GM19455 (cell line): ENCODE measurements around the gene RBM34.
A peak's percentile ranks its signal among the peaks of the same experiment; 100 is the strongest.

Experiments used
- ATAC-seq: cut with Tn5 transposase; IDR thresholded peaks from one replicate; pipeline ENCODE4 v1.9.1; 2021; ENCODE audit not compliant: unreplicated experiment

RBM34 gene

DNA sequence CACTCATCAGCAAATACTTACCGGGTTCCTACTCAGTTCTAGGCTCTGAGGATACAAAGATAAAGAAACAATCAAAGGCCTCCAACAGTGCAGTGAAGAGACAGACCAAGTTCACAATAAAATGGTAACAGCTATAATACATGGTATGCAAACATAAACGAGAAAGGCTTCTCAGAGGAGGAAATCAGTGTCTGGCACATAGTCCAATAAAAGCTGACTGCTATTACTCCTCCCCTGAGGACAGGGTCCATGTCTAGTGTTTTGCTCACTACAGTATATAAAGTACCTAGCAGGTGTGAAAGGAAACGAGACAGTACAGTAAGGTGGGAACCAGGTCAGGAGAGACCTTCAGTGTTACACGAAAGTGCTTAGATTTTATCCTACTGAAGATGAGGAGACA, 4.3 kb downstream of the RBM34 start:
- ATAC-seq: no peak

DNA sequence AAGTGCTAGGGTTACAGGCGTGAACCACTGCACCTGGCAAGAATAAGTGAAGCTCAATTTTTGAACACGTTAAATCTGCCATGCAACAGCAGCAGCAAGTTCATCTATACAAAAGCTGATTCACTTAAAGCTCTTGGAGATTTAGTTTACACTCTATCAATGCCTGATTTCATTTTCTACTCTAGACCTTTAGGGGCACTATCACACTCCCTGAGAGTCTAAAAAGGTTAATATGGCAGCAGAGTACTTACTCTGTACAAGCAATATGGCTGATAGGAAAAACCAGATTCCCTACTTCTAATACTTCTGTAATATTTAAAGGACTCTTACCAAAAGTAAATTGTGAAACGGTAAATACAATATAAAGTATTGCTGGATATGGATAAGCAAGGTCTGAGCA, 4.8 kb downstream of the RBM34 start:
- no peak for ATAC-seq

DNA sequence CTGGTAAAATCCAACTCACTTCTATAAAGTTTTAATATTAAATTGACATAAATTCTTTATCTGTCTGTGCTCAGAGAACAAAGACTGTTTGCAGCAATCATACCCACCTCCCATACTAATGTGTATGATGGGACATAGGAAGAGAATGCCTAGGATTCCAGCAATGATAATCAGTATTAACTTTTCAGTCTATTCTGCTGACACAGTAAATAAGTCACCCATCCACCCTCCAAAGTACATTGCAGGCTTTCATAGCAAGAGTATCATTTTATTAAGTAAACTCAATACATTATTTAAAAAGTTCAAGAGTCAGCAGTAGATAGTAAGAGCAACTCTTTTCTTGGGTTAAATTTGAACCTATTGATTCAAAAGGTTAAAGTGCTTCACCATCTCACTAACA, 8.8 kb downstream of the RBM34 start:
- ATAC-seq: no peak

DNA sequence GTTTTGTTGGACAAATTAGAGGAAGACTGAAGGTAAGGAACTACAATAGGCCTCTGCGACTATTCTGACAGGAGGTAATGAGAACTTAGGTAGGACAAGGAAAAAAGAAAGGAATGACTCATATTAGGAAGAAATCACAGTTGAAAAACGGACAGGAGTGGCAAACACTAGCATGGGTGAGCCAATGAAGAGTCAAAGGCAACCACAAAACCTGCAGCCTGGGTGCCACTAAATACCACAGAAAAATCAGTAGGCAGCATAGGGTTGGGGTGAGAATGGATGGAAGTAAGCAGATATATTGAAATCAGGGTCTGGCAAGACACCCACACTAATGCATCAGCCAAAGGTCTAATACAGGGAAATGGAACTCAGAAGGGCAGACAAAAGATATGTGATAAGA, 10.0 kb downstream of the RBM34 start:
- ATAC-seq: no peak

GRCh38 chr1:235149824-235150223, 11.2 kb downstream of the RBM34 start:
- ATAC-seq: no peak

- ATAC-seq: no peak
These were observed 13.8 kb downstream of the RBM34 start for GRCh38 chr1:235147269-235147668.

DNA sequence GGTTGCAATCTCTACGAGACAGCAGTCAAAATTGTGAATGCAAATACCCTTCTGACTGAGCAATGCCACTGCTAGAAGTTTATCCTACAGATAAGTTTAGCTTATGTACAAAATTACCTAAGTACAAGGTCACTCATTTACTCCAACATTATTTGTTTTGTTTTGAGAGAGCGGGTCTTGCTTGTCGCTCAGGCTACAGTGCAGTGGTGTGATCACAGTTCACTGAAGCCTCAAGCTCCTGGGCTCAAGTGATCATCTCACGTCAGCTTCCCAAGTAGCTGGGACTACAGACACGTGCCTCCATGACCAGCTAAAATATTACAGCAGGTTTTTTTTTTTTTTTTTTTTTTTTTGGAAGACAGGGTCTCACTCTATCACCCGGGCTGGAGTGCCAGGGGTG, 15.4 kb downstream of the RBM34 start:
- ATAC-seq: no peak

DNA sequence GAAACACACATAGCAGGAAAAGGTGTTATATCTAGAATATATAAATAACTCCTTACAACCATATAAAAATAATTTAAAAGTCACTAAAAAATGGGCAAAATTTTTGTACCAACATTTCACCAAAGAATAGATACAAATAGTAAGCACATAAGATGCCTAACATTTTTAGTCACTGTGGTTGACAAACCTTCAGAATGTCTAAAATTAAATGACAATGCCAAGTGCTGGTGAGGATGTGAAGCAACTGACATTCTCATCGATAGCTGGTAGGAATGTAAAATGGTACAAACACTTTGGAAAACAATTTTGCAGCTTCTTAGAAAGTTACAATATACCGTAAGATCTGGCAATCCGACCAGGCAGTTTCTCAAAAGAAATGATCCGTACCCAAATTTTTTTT, 18.1 kb downstream of the RBM34 start:
- no peak for ATAC-seq

DNA sequence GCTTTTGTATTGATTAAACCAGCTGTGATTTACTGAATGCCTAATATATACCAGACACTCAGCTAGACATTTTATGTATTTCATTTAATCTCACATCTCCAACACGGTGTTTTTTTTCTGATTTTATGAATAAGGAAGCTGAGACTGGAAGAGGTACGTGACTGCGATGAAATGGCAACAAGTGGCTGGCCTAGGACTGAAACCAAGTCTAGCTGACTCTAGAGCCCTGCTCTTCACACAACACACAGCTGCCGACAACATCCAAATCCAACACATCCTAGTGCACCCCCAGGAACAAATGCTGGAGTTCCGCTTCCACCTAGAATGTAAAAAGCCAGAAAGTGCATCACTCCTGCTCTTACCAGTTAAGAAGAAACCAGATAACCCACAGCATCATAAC, 21.7 kb downstream of the RBM34 start:
- no peak for ATAC-seq

- ATAC-seq: no peak
These were observed 22.2 kb downstream of the RBM34 start for GRCh38 chr1:235138821-235139220.

DNA sequence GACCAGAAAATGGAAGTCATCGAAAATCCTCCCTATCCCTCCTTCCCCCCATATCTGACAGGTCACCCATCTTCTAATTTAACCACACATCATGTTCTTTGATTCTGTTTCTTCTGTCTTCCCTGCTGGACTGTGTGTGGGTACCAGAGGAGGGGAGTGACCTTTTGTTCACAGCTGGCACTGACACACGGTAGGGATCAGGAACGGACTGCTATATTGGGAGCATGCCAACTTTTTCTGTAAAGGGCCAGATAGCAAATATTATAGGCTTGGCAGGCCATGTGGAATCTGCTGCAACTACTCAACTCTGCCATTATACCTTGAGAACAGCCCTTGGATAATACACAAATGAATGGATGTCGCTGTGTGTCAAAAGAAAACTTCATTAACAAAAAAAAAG, 24.9 kb downstream of the RBM34 start:
- ATAC-seq: no peak

DNA sequence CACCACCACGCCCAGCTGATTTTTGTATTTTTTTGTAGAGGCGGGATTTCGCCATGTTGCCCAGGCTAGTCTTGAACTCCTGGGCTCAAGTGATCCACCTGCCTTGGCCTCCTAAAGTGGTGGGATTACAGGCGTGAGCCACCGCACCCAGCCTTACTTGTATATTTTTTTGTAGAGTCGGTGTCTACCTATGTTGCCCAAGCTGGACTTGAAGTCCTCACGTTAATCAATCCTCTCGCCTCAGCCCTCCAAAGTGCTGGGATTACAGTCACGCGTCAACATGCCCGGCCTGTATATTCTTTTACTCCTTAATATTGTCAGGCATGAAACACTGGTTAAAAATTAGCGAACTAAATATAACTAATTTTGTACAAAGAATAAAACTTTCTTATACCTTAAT, 26.9 kb downstream of the RBM34 start:
- ATAC-seq: no peak

DNA sequence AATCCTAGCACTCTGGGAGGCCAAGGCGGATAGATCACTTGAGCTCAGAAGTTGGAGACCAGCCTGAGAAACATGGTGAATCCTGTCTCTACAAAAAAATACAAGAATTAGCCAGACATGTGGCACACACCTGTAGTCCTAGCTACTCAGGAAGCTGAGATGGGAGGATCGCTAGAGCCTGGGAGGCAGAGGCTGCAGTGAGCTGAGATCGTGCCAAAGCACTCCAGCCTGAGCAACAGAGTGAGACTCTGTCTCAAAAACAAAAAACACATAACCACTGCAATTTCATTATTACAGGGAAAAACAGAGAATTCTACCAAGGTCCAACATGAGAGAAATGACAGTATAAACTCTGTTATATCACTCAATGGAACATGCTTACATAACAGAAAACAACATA, 28.0 kb downstream of the RBM34 start:
- ATAC-seq: no peak

DNA sequence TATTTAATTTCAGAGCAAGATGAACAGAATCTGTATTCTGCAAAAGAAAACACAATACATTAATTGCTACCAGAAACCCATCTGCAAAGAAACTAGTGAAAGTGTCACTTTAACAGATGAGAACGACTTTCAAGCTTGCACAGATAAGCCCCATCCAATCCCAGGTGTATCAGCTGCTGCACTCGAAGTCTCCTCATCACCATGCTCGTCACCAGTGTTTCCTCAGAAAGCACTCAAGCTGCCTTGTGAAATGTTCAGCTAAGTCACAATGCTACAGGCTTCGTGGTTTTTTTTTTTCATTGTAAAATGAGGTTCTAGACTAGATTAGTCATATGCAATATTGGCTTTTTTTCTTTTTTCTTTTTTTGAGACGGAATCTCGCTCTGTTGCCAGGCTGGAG, 29.1 kb downstream of the RBM34 start:
- no peak for ATAC-seq

- ATAC-seq: no peak
These were observed 30.2 kb downstream of the RBM34 start for GRCh38 chr1:235130766-235131270.

GRCh38 chr1:235129774-235130570, 31.1 kb downstream of the RBM34 start:
- ATAC-seq: no peak

GRCh38 chr1:235128456-235129328, 32.4 kb downstream of the RBM34 start, which contains the start of gene TOMM20:
Gene TOMM20 (minus strand): TSS chr1:235128837. CDS start chr1:235128715, 122 bp downstream.
- peak; percentile 93 for ATAC-seq

DNA sequence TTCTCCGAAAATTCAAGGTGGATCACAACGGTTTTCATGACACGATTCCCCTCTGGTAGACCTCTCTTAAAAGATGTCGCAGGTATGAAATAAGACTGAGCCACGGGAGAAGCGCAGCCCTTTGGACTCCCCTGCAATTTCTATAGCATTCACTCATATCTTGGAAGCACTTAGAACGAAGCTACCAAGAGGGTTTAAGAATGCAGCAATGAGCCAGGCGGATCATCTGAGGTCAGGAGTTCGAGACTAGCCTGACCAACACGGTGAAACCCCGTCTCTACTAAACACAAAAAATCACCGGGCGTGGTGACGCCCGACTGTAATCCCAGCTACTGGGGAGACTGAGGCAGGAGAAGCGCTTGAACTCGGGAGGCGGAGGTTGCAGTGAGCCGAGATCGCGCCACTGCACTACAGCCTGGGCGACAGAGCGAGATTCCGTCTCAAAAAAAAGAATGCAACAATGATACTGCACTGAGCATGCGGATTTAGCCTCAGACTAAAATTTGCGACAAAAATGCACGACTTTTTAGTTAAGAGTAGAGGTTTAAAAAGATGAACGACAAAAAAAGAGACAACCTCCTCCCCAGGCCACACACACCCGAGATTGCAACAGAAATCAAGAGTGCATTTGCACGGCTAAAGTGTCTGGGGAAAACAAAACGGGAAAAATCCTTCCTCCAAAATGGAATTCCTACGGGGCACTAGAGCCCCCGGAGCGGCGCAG, 33.2 kb downstream of the RBM34 start:
- no peak for ATAC-seq

GRCh38 chr1:235127203-235127602, 33.8 kb downstream of the RBM34 start:
- ATAC-seq: no peak

GRCh38 chr1:235124665-235125064, 36.4 kb downstream of the RBM34 start:
- ATAC-seq: no peak

DNA sequence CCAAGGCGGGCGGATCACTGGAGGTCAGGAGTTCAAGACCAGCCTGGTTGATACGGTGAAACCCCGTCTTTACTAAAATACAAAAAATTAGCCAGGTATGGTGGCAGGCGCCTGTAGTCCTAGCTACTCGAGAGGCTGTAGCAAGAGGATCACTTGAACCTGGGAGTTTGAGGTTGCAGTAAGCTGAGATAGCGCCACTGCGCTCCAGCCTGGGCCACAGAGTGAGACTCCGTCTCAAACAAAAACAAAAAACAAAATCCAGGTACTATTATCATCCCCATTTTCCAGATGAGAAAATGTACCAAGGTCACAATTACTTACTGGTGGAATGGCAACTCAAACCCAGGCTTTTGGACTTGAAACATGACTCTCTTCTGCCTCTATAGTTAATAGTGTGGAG, 36.9 kb downstream of the RBM34 start:
- ATAC-seq: no peak
